SK-N-MC (cell line): ENCODE data around the gene ADCY5.

Source experiments
- EZH2 ChIP-seq: fragments of 200-600 bp; sonication (generic); IDR thresholded peaks from one replicate; pipeline ENCODE4 v1.6.1; 2017; ENCODE audit warnings: antibody characterized with exemption
- POLR2AphosphoS5 ChIP-seq: IDR thresholded peaks from 2 replicates; pipeline ENCODE4 v1.6.1; 2012; ENCODE audit warnings: mild to moderate bottlenecking, low read depth, low read length, borderline replicate concordance

DNA sequence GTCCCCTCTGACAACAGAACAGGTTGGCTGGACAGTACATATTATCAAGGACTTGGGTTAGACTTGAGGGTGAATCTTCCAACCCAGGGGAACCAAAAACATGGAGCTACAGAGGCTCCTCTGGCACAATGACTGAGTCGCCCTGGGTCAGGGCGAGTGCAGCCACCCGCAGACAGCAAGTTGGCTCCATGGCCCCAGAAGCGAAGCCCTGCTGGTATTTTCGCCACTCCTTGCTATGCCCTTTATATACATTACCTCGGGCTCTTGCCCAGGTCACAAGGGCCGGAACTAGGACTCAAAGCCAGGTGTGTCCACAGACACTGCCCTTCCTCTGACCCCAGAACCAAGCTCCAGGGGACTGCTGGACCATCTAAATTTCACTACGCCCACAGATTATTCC, 64.6 kb downstream of the ADCY5 start:
- TF ChIP-seq EZH2: no peak
- no peak for TF ChIP-seq POLR2AphosphoS5
